ENCODE results near the gene NUP210.

- TF ChIP-seq CTCF (IDR thresholded peaks at IDR 0.05; ENCODE audit: extremely low read depth in 1 of 2, insufficient read depth in 1 of 2, low read depth in 1 of 2, low read length in 2 of 2): no peak
- no peak for TF ChIP-seq JUN (IDR thresholded peaks at IDR 0.05; ENCODE audit: borderline replicate concordance, insufficient read depth, insufficient read length, low read depth)
- TF ChIP-seq POLR2AphosphoS5 (IDR thresholded peaks at IDR 0.05; ENCODE audit: insufficient read depth, low read depth, low read length): no peak
- TF ChIP-seq MAX (IDR thresholded peaks at IDR 0.05; ENCODE audit: insufficient read depth, insufficient read length): no peak
- TF ChIP-seq POLR2A (IDR thresholded peaks at IDR 0.05; ENCODE audit: low read depth, low read length): no peak
- TF ChIP-seq GATA2 (IDR thresholded peaks at IDR 0.05; ENCODE audit: insufficient read depth, insufficient read length, low read depth, low read length): no peak
- no peak for TF ChIP-seq MYC (IDR thresholded peaks at IDR 0.05; ENCODE audit: low read depth, low read length)
- TF ChIP-seq EZH2 (IDR thresholded peaks at IDR 0.05; ENCODE audit: borderline replicate concordance, low read depth, low read length, severe bottlenecking): no peak
- TF ChIP-seq FOS (IDR thresholded peaks at IDR 0.05; ENCODE audit: borderline replicate concordance, insufficient read depth, low read length): no peak
Measured at GRCh38 chr3:13348100-13348499, 72.0 kb downstream of the NUP210 start.

Measured in endothelial cell of umbilical vein (primary cell).